ENCODE measurements around the gene LRP4. TPM values are rescaled to one million over a fixed set of nuclear protein-coding genes. Genes with fewer than 3 reads are reported as not detected.

The LRP4 gene
- total RNA-seq, 2 experiments from 2014 or later, result 0.36 to 0.45 TPM

DNA sequence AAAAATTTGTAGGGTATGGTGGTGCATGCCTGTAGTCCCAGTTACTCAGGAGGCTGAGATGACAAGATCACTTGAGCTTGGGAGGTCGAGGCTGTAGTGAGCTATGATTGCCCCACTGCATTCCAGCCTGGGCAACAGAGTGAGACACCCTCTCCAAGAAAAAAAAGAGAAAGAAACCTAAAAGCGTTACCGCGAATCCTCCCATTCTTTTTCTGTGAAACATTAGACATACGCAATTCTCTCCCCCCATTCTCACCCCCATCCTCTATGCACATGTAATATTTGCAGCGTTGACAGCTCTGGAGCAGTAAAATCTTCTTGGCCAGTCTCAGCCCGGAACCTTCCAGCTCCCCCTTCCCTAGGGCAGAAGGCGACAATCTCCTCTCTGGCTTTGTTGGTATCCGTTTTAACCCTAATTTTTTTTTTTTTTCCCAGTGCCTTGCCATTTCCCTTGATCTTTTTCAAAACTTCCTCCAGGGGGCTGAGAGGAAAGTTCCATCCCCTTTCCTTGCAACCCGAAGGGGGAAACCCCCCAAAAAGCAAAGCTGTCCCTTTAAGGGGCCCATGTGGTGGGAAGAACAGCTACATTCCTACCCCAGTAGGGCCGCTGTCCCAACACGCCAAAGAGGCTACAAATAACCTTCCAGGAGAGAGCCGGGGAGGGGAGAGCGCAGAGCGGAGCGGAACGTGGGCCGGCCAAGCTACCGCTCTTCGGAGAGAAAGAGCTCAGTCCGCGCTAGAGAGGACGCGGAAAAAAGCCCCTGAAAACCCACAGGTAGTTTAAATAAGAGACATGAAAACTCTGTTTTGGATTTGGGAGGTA, 1.9 kb downstream of the LRP4 start:
- H3K36me3 Mint-ChIP-seq (ENCODE audit: low read depth), result no peaks in the 10 kb centered on the region
- CTCF ChIA-PET, result interaction anchor here (0.7 to 1.8 kb wide), 8 partner anchors 21 to 401 kb away, joined by 3 to 30 read pairs (median 4); partner anchors contain the start of gene CSTPP1
- POLR2A ChIA-PET, result interaction anchor here (0.9 to 2.3 kb wide), 5 partner anchors 8 to 231 kb away, joined by 3 to 8 read pairs (median 3); partner anchors contain the start of gene CSTPP1
- no peaks in the 10 kb centered on the region for H3K9me3 Mint-ChIP-seq
- peaks cover 23% of the 10 kb centered on the region for H3K4me1 Mint-ChIP-seq (ENCODE audit: low read depth)
- H3K4me3 Mint-ChIP-seq, result peak overlapping the region; percentile 69
- H3K27me3 Mint-ChIP-seq, result peaks cover 50% of the 10 kb centered on the region
- TF ChIP-seq CTCF (IDR thresholded peaks at IDR 0.05), result no peak
- peak; percentile 37 for DNase-seq
- intact Hi-C loops (cut with micrococcal nuclease), result no loop called here
- peak; percentile 43 for ATAC-seq
- H3K27ac Mint-ChIP-seq, result no peak overlapping the region

DNA sequence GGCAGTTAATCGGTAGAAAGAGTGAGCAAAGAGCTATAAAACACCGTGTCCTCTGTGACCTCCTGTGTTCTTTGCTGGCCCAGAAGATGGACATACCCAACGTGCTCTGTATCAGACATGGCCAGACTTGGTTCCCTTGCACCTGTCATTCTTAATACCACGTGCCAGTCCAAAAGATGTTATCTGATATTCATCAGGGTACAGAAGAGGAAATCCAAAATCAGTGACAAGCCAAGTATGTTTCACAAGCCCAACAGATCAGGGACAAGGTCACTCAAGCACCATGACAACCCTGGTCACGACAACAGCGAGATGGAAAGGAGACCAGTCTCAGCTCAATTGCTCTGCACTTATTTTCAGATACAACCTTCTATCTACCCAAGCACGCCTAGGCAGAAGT, 3.4 kb downstream of the LRP4 start:
- no peak for TF ChIP-seq CTCF (IDR thresholded peaks at IDR 0.05)
- DNase-seq (no peak), ATAC-seq (no peak)
- ChIA-PET CTCF (no interaction called here), POLR2A (no interaction called here)
- H3K4me3 Mint-ChIP-seq, result no peak overlapping the region
- intact Hi-C loops (cut with micrococcal nuclease), result no loop called here
- peaks cover 23% of the 10 kb centered on the region for H3K4me1 Mint-ChIP-seq (ENCODE audit: low read depth)
- no peaks in the 10 kb centered on the region for H3K9me3 Mint-ChIP-seq
- H3K27me3 Mint-ChIP-seq, result peaks cover 54% of the 10 kb centered on the region
- no peaks in the 10 kb centered on the region for H3K36me3 Mint-ChIP-seq (ENCODE audit: low read depth)
- H3K27ac Mint-ChIP-seq, result no peak overlapping the region

- Mint-ChIP-seq H3K4me3 (no peak overlapping the region), H3K36me3 (ENCODE audit: low read depth) (no peaks in the 10 kb centered on the region), H3K27ac (no peak overlapping the region), H3K9me3 (no peaks in the 10 kb centered on the region), H3K27me3 (peaks cover 49% of the 10 kb centered on the region), H3K4me1 (ENCODE audit: low read depth) (peaks cover 19% of the 10 kb centered on the region)
- no peak for ATAC-seq
- no peak for DNase-seq
- TF ChIP-seq CTCF (IDR thresholded peaks at IDR 0.05), result no peak
- ChIA-PET POLR2A (interaction anchor here (0.5 kb wide), 1 partner anchor 70 kb away, joined by 3 read pairs; no protein-coding TSS in a partner anchor), CTCF (no interaction called here)
- intact Hi-C loops (cut with micrococcal nuclease), result no loop called here
Observed at GRCh38 chr11:46914363-46914762, 4.0 kb downstream of the LRP4 start.

GRCh38 chr11:46913484-46913883, 4.9 kb downstream of the LRP4 start:
- DNase-seq (no peak), ATAC-seq (no peak)
- H3K4me1 Mint-ChIP-seq (ENCODE audit: low read depth), result peaks cover 12% of the 10 kb centered on the region
- H3K36me3 Mint-ChIP-seq (ENCODE audit: low read depth), result no peaks in the 10 kb centered on the region
- intact Hi-C loops (cut with micrococcal nuclease), result no loop called here
- ChIA-PET POLR2A (interaction anchor here (0.8 to 1.3 kb wide), 2 partner anchors 13 to 233 kb away, joined by 3 read pairs; no protein-coding TSS in a partner anchor), CTCF (interaction anchor here (1.0 to 1.4 kb wide), 3 partner anchors 17 to 239 kb away, joined by 3 to 10 read pairs (median 3); no protein-coding TSS in a partner anchor)
- no peak overlapping the region for H3K27ac Mint-ChIP-seq
- no peak overlapping the region for H3K4me3 Mint-ChIP-seq
- peaks cover 44% of the 10 kb centered on the region for H3K27me3 Mint-ChIP-seq
- no peak for TF ChIP-seq CTCF (IDR thresholded peaks at IDR 0.05)
- H3K9me3 Mint-ChIP-seq, result no peaks in the 10 kb centered on the region
